Measurements from ENCODE around the gene CAPRIN2. TPM values are rescaled to one million over a fixed set of nuclear protein-coding genes. Genes with fewer than 3 reads are reported as not detected.

Gene CAPRIN2
- total RNA-seq, 1 donor = 82.2 TPM

GRCh38 chr12:30753233-30753632 is 1.5 kb downstream of the CAPRIN2 start:
- TF ChIP-seq, protein P1, sequence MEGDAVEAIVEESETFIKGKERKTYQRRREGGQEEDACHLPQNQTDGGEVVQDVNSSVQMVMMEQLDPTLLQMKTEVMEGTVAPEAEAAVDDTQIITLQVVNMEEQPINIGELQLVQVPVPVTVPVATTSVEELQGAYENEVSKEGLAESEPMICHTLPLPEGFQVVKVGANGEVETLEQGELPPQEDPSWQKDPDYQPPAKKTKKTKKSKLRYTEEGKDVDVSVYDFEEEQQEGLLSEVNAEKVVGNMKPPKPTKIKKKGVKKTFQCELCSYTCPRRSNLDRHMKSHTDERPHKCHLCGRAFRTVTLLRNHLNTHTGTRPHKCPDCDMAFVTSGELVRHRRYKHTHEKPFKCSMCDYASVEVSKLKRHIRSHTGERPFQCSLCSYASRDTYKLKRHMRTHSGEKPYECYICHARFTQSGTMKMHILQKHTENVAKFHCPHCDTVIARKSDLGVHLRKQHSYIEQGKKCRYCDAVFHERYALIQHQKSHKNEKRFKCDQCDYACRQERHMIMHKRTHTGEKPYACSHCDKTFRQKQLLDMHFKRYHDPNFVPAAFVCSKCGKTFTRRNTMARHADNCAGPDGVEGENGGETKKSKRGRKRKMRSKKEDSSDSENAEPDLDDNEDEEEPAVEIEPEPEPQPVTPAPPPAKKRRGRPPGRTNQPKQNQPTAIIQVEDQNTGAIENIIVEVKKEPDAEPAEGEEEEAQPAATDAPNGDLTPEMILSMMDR (IDR thresholded peaks at IDR 0.05; ENCODE audit: insufficient read depth, low read length) = peak; percentile 59
- peak; percentile 52 for DNase-seq (ENCODE audit: low read depth)
- H3K4me3 ChIP-seq (ENCODE audit: low read depth, low read length) = peak overlapping the region; percentile 77

DNA sequence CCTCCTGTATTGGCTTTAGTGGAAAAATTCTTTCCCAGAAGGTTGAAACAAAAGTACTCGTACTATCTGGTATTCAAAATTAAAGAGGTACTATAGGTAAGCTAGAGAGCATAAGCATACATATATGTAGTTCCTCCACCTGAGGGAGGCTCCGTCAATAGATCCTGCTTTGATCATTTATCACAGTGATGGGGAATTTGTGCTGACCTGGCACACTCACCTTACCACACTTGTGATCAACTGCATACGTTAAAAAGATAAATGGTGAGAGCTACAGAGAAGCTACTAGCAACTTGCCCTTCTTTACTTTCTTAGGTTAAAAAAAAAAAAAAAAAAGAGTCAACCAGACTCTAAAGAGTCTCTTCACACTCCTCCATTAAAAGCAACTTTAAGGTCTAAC is 2.5 kb downstream of the CAPRIN2 start:
- peak overlapping the region; percentile 77 for H3K4me3 ChIP-seq (ENCODE audit: low read depth, low read length)
- TF ChIP-seq, protein P1 (IDR thresholded peaks at IDR 0.05; ENCODE audit: insufficient read depth, low read length) = no peak
- DNase-seq (ENCODE audit: low read depth) = no peak

- H3K4me3 ChIP-seq (ENCODE audit: low read depth, low read length) = no peak overlapping the region
- peak; percentile 39 for DNase-seq (ENCODE audit: low read depth)
- TF ChIP-seq, protein P1 (IDR thresholded peaks at IDR 0.05; ENCODE audit: insufficient read depth, low read length) = no peak
Observed at GRCh38 chr12:30748147-30748546, 6.6 kb downstream of the CAPRIN2 start.

GRCh38 chr12:30746190-30746589 is 8.6 kb downstream of the CAPRIN2 start:
- no peak overlapping the region for H3K4me3 ChIP-seq (ENCODE audit: low read depth, low read length)
- DNase-seq (ENCODE audit: low read depth) = no peak
- TF ChIP-seq, protein P1 (IDR thresholded peaks at IDR 0.05; ENCODE audit: insufficient read depth, low read length) = no peak

- TF ChIP-seq, protein P1 (IDR thresholded peaks at IDR 0.05; ENCODE audit: insufficient read depth, low read length) = no peak
- DNase-seq (ENCODE audit: low read depth) = no peak
- no peak overlapping the region for H3K4me3 ChIP-seq (ENCODE audit: low read depth, low read length)
Observed at GRCh38 chr12:30744321-30744720, 10.4 kb downstream of the CAPRIN2 start.

GRCh38 chr12:30740274-30740673 is 14.5 kb downstream of the CAPRIN2 start:
- TF ChIP-seq, protein P1 (IDR thresholded peaks at IDR 0.05; ENCODE audit: insufficient read depth, low read length) = no peak
- no peak overlapping the region for H3K4me3 ChIP-seq (ENCODE audit: low read depth, low read length)
- DNase-seq (ENCODE audit: low read depth) = no peak

DNA sequence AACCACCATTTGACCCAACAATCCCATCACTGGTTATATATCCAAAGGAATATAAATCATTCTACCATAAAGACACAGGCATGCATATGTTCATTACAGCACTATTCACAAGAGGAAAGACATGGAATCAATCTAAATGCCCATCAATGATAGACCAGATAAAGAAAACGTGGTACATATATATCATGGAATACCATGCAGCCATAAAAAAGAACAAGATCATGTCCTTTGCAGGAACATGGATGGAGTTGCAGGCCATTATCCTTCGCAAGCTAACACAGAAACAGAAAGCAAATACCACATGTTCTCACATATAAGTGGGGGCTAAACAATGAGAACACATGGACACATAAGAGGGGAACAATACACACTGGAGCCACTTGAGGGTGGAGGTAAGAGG is 15.7 kb downstream of the CAPRIN2 start:
- TF ChIP-seq, protein P1 (IDR thresholded peaks at IDR 0.05; ENCODE audit: insufficient read depth, low read length) = no peak
- no peak for DNase-seq (ENCODE audit: low read depth)
- H3K4me3 ChIP-seq (ENCODE audit: low read depth, low read length) = no peak overlapping the region

Data from fibroblast of the aortic adventitia (primary cell).